ENCODE data around the gene ABI2. TPM values are rescaled to one million over a fixed set of nuclear protein-coding genes. Genes with fewer than 3 reads are reported as not detected.

ABI2 gene
- total and polyA plus RNA-seq, 5 donors: 26.4 to 75.4 (median 64.2) TPM

- WGBS: 85% methylated on average over 5 of the region's 5 CpGs
- intact Hi-C loops (cut with DNase I): no loop called here
- DNase-seq: no peak
- Histone ChIP-seq H3K4me3 (ENCODE audit: low read length) (no peak overlapping the region), H3K9me3 (ENCODE audit: control insufficient read depth, low read length) (no peaks in the 10 kb centered on the region), H3K4me1 (ENCODE audit: control insufficient read depth, insufficient read depth, low read length) (no peaks in the 10 kb centered on the region), H3K27ac (ENCODE audit: low read length) (no peak overlapping the region), H3K27me3 (ENCODE audit: control insufficient read depth, insufficient read depth) (no peaks in the 10 kb centered on the region)
- ATAC-seq: no peak
Measured at GRCh38 chr2:203431391-203432185, 103.4 kb downstream of the ABI2 start.

GRCh38 chr2:203432811-203433210, 104.6 kb downstream of the ABI2 start:
- Histone ChIP-seq H3K27ac (ENCODE audit: low read length) (no peak overlapping the region), H3K4me3 (ENCODE audit: low read length) (no peak overlapping the region), H3K9me3 (ENCODE audit: control insufficient read depth, low read length) (no peaks in the 10 kb centered on the region), H3K27me3 (ENCODE audit: control insufficient read depth, insufficient read depth) (no peaks in the 10 kb centered on the region), H3K4me1 (ENCODE audit: control insufficient read depth, insufficient read depth, low read length) (no peaks in the 10 kb centered on the region)
- intact Hi-C loops (cut with DNase I): no loop called here
- DNase-seq (no peak), ATAC-seq (no peak)
- 78% methylated on average over 6 of the region's 6 CpGs for WGBS

- intact Hi-C loops (cut with DNase I): no loop called here
- Histone ChIP-seq H3K4me1 (ENCODE audit: control insufficient read depth, insufficient read depth, low read length) (no peaks in the 10 kb centered on the region), H3K27ac (ENCODE audit: low read length) (no peak overlapping the region), H3K27me3 (ENCODE audit: control insufficient read depth, insufficient read depth) (no peaks in the 10 kb centered on the region), H3K9me3 (ENCODE audit: control insufficient read depth, low read length) (no peaks in the 10 kb centered on the region), H3K4me3 (ENCODE audit: low read length) (no peak overlapping the region)
- ATAC-seq (peak in 1 of 2 donors; percentile 46), DNase-seq (no peak)
- WGBS: 56% methylated on average over 2 of the region's 2 CpGs
Measured at GRCh38 chr2:203436496-203436895, 108.3 kb downstream of the ABI2 start.

- H3K27me3 ChIP-seq (ENCODE audit: control insufficient read depth, insufficient read depth): no peaks in the 10 kb centered on the region
- no peak overlapping the region for H3K27ac ChIP-seq (ENCODE audit: low read length)
- no peak for ATAC-seq
- no peaks in the 10 kb centered on the region for H3K4me1 ChIP-seq (ENCODE audit: control insufficient read depth, insufficient read depth, low read length)
- H3K9me3 ChIP-seq (ENCODE audit: control insufficient read depth, low read length): no peaks in the 10 kb centered on the region
- no peak overlapping the region for H3K4me3 ChIP-seq (ENCODE audit: low read length)
- DNase-seq: no peak
- 89% methylated on average over 4 of the region's 4 CpGs for WGBS
- intact Hi-C loops (cut with DNase I): no loop called here
Measured at GRCh38 chr2:203437511-203437910, 109.3 kb downstream of the ABI2 start.

- ATAC-seq (no peak), DNase-seq (no peak)
- WGBS: 67% methylated on average over 2 of the region's 2 CpGs
- Histone ChIP-seq H3K27ac (ENCODE audit: low read length) (no peak overlapping the region), H3K4me1 (ENCODE audit: control insufficient read depth, insufficient read depth, low read length) (no peaks in the 10 kb centered on the region), H3K27me3 (ENCODE audit: control insufficient read depth, insufficient read depth) (no peaks in the 10 kb centered on the region), H3K4me3 (ENCODE audit: low read length) (no peak overlapping the region), H3K9me3 (ENCODE audit: control insufficient read depth, low read length) (no peaks in the 10 kb centered on the region)
- intact Hi-C loops (cut with DNase I): no loop called here
Measured at GRCh38 chr2:203438528-203438927, 110.3 kb downstream of the ABI2 start.

- Histone ChIP-seq H3K4me3 (ENCODE audit: low read length) (no peak overlapping the region), H3K27me3 (ENCODE audit: control insufficient read depth, insufficient read depth) (no peaks in the 10 kb centered on the region), H3K9me3 (ENCODE audit: control insufficient read depth, low read length) (no peaks in the 10 kb centered on the region), H3K27ac (ENCODE audit: low read length) (no peak overlapping the region), H3K4me1 (ENCODE audit: control insufficient read depth, insufficient read depth, low read length) (no peaks in the 10 kb centered on the region)
- DNase-seq (no peak), ATAC-seq (no peak)
- intact Hi-C loops (cut with DNase I): no loop called here
- WGBS: 85% methylated on average over 4 of the region's 4 CpGs
Measured at GRCh38 chr2:203440671-203441070, 112.5 kb downstream of the ABI2 start.

GRCh38 chr2:203441463-203441862, 113.3 kb downstream of the ABI2 start:
- intact Hi-C loops (cut with DNase I): no loop called here

GRCh38 chr2:203442463-203442862, 114.3 kb downstream of the ABI2 start:
- no peaks in the 10 kb centered on the region for H3K27me3 ChIP-seq (ENCODE audit: control insufficient read depth, insufficient read depth)
- H3K27ac ChIP-seq (ENCODE audit: low read length): no peak overlapping the region
- intact Hi-C loops (cut with DNase I): no loop called here
- ATAC-seq (peak in 1 of 2 donors; percentile 30), DNase-seq (no peak)
- H3K4me1 ChIP-seq (ENCODE audit: control insufficient read depth, insufficient read depth, low read length): no peaks in the 10 kb centered on the region
- H3K9me3 ChIP-seq (ENCODE audit: control insufficient read depth, low read length): no peaks in the 10 kb centered on the region
- no peak overlapping the region for H3K4me3 ChIP-seq (ENCODE audit: low read length)
- 57% methylated on average over 5 of the region's 5 CpGs for WGBS

More at GRCh38 chr2:203441463-203441862, 113.3 kb downstream of the ABI2 start:
- DNase-seq: no peak
- H3K4me3 ChIP-seq (ENCODE audit: low read length): no peak overlapping the region
- no peaks in the 10 kb centered on the region for H3K4me1 ChIP-seq (ENCODE audit: control insufficient read depth, insufficient read depth, low read length)
- H3K27ac ChIP-seq (ENCODE audit: low read length): no peak overlapping the region
- H3K27me3 ChIP-seq (ENCODE audit: control insufficient read depth, insufficient read depth): no peaks in the 10 kb centered on the region
- no peaks in the 10 kb centered on the region for H3K9me3 ChIP-seq (ENCODE audit: control insufficient read depth, low read length)
- 65% methylated on average over 3 of the region's 3 CpGs for WGBS
- peak in 1 of 2 donors; percentile 22 for ATAC-seq

- WGBS: 27% methylated on average over 7 of the region's 7 CpGs
- intact Hi-C loops (cut with DNase I): no loop called here
- DNase-seq: peak; percentile 33 to 79 (median 61)
- H3K9me3 ChIP-seq (ENCODE audit: control insufficient read depth, low read length): no peaks in the 10 kb centered on the region
- H3K27ac ChIP-seq (ENCODE audit: low read length): no peak overlapping the region
- H3K4me3 ChIP-seq (ENCODE audit: low read length): no peak overlapping the region
- ATAC-seq: peak; percentile 68 to 71
- H3K4me1 ChIP-seq (ENCODE audit: control insufficient read depth, insufficient read depth, low read length): no peaks in the 10 kb centered on the region
- no peaks in the 10 kb centered on the region for H3K27me3 ChIP-seq (ENCODE audit: control insufficient read depth, insufficient read depth)
Measured at GRCh38 chr2:203444738-203445137, 116.5 kb downstream of the ABI2 start.

GRCh38 chr2:203446071-203446481, 117.9 kb downstream of the ABI2 start:
- no peak overlapping the region for H3K27ac ChIP-seq (ENCODE audit: low read length)
- H3K9me3 ChIP-seq (ENCODE audit: control insufficient read depth, low read length): no peaks in the 10 kb centered on the region
- no peaks in the 10 kb centered on the region for H3K4me1 ChIP-seq (ENCODE audit: control insufficient read depth, insufficient read depth, low read length)
- no peaks in the 10 kb centered on the region for H3K27me3 ChIP-seq (ENCODE audit: control insufficient read depth, insufficient read depth)
- H3K4me3 ChIP-seq (ENCODE audit: low read length): no peak overlapping the region
- DNase-seq (no peak), ATAC-seq (no peak)
- intact Hi-C loops (cut with DNase I): no loop called here
- 76% methylated on average over 3 of the region's 3 CpGs for WGBS

- intact Hi-C loops (cut with DNase I): no loop called here
- Histone ChIP-seq H3K27me3 (ENCODE audit: control insufficient read depth, insufficient read depth) (no peaks in the 10 kb centered on the region), H3K4me3 (ENCODE audit: low read length) (no peak overlapping the region), H3K9me3 (ENCODE audit: control insufficient read depth, low read length) (no peaks in the 10 kb centered on the region), H3K27ac (ENCODE audit: low read length) (no peak overlapping the region), H3K4me1 (ENCODE audit: control insufficient read depth, insufficient read depth, low read length) (no peaks in the 10 kb centered on the region)
- 97% methylated on average over 3 of the region's 3 CpGs for WGBS
- DNase-seq (no peak), ATAC-seq (no peak)
Measured at GRCh38 chr2:203446780-203447179, 118.6 kb downstream of the ABI2 start.

Measured in right cardiac atrium (tissue), 5 donors.